ENCODE data around the gene ASB18. TPM values are rescaled to one million over a fixed set of nuclear protein-coding genes. Genes with fewer than 3 reads are reported as not detected.

Gene ASB18
- total RNA-seq, 1 experiment from 2014 or later: not detected

GRCh38 chr2:236298924-236299475, 34.8 kb upstream of the ASB18 start:
- in situ Hi-C loops (cut with HindIII; ENCODE audit: low pct_unique_long_range_greater_than_20kb, low sequenced_read_pairs) (no loop called here), intact Hi-C loops (cut with micrococcal nuclease; ENCODE audit: unreplicated experiment) (no loop called here)
- ATAC-seq (no peak), DNase-seq (ENCODE audit: low read depth, low spot score) (no peak)
- TF ChIP-seq, protein P1, sequence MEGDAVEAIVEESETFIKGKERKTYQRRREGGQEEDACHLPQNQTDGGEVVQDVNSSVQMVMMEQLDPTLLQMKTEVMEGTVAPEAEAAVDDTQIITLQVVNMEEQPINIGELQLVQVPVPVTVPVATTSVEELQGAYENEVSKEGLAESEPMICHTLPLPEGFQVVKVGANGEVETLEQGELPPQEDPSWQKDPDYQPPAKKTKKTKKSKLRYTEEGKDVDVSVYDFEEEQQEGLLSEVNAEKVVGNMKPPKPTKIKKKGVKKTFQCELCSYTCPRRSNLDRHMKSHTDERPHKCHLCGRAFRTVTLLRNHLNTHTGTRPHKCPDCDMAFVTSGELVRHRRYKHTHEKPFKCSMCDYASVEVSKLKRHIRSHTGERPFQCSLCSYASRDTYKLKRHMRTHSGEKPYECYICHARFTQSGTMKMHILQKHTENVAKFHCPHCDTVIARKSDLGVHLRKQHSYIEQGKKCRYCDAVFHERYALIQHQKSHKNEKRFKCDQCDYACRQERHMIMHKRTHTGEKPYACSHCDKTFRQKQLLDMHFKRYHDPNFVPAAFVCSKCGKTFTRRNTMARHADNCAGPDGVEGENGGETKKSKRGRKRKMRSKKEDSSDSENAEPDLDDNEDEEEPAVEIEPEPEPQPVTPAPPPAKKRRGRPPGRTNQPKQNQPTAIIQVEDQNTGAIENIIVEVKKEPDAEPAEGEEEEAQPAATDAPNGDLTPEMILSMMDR (IDR thresholded peaks at IDR 0.05): no peak
- TF ChIP-seq TCF7L2 (IDR thresholded peaks at IDR 0.05; ENCODE audit: low read depth, low read length) (no peak), SIN3A (IDR thresholded peaks at IDR 0.05; ENCODE audit: borderline replicate concordance, insufficient read depth, low read depth, low read length) (no peak), POLR2AphosphoS5 (IDR thresholded peaks at IDR 0.05; ENCODE audit: low read depth, low read length) (no peak)
- TF ChIP-seq, protein P2, sequence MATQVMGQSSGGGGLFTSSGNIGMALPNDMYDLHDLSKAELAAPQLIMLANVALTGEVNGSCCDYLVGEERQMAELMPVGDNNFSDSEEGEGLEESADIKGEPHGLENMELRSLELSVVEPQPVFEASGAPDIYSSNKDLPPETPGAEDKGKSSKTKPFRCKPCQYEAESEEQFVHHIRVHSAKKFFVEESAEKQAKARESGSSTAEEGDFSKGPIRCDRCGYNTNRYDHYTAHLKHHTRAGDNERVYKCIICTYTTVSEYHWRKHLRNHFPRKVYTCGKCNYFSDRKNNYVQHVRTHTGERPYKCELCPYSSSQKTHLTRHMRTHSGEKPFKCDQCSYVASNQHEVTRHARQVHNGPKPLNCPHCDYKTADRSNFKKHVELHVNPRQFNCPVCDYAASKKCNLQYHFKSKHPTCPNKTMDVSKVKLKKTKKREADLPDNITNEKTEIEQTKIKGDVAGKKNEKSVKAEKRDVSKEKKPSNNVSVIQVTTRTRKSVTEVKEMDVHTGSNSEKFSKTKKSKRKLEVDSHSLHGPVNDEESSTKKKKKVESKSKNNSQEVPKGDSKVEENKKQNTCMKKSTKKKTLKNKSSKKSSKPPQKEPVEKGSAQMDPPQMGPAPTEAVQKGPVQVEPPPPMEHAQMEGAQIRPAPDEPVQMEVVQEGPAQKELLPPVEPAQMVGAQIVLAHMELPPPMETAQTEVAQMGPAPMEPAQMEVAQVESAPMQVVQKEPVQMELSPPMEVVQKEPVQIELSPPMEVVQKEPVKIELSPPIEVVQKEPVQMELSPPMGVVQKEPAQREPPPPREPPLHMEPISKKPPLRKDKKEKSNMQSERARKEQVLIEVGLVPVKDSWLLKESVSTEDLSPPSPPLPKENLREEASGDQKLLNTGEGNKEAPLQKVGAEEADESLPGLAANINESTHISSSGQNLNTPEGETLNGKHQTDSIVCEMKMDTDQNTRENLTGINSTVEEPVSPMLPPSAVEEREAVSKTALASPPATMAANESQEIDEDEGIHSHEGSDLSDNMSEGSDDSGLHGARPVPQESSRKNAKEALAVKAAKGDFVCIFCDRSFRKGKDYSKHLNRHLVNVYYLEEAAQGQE (IDR thresholded peaks at IDR 0.05; ENCODE audit: insufficient read depth in 1 of 2, low read depth in 2 of 2, low read length in 1 of 2): no peak
- POLR2A ChIA-PET: no interaction called here
- BruUV-seq (replicated peaks): no TSS peak
- Histone ChIP-seq H3K27ac (ENCODE audit: low read length) (no peak overlapping the region), H3K4me1 (ENCODE audit: control insufficient read depth, insufficient read depth, low read length) (no peaks in the 10 kb centered on the region), H3K4me3 (ENCODE audit: low read depth in 2 of 2, low read length in 2 of 2) (no peak overlapping the region), H3K36me3 (ENCODE audit: control insufficient read depth, insufficient read depth, low read length) (no peaks in the 10 kb centered on the region), H3K9me3 (ENCODE audit: control insufficient read depth, insufficient read depth, low read depth, low read length) (no peaks in the 10 kb centered on the region), H3K27me3 (ENCODE audit: control insufficient read depth, insufficient read depth, low read length) (no peaks in the 10 kb centered on the region)
- CTCF ChIA-PET: no interaction called here

DNA sequence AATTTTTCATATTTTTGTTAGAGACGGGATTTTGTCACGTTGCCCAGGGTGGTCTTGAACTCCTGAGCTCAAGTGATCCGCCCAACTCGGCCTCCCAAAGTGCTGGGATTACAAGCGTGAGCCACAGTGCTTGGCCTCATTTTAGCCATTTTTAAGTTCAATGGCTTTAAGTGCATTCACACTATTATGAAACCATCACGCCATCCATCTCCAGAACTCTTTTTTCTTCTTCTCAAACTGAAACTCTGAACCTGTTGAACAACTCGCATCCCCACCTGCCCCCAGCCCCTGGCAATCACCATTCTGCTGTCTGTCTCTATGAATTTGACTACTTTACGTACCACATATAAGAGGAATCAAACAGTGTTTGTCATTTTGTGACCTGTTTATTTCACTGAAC, 31.3 kb upstream of the ASB18 start:
- TF ChIP-seq, protein P1 (IDR thresholded peaks at IDR 0.05): no peak
- TF ChIP-seq POLR2AphosphoS5 (IDR thresholded peaks at IDR 0.05; ENCODE audit: low read depth, low read length) (no peak), SIN3A (IDR thresholded peaks at IDR 0.05; ENCODE audit: borderline replicate concordance, insufficient read depth, low read depth, low read length) (no peak), TCF7L2 (IDR thresholded peaks at IDR 0.05; ENCODE audit: low read depth, low read length) (no peak)
- TF ChIP-seq, protein P2 (IDR thresholded peaks at IDR 0.05; ENCODE audit: insufficient read depth in 1 of 2, low read depth in 2 of 2, low read length in 1 of 2): no peak
- intact Hi-C loops (cut with micrococcal nuclease; ENCODE audit: unreplicated experiment) (no loop called here), in situ Hi-C loops (cut with HindIII; ENCODE audit: low pct_unique_long_range_greater_than_20kb, low sequenced_read_pairs) (no loop called here)
- Histone ChIP-seq H3K4me1 (ENCODE audit: control insufficient read depth, insufficient read depth, low read length) (no peaks in the 10 kb centered on the region), H3K27ac (ENCODE audit: low read length) (no peak overlapping the region), H3K27me3 (ENCODE audit: control insufficient read depth, insufficient read depth, low read length) (no peaks in the 10 kb centered on the region), H3K4me3 (ENCODE audit: low read depth in 2 of 2, low read length in 2 of 2) (no peak overlapping the region), H3K36me3 (ENCODE audit: control insufficient read depth, insufficient read depth, low read length) (no peaks in the 10 kb centered on the region), H3K9me3 (ENCODE audit: control insufficient read depth, insufficient read depth, low read depth, low read length) (no peaks in the 10 kb centered on the region)
- POLR2A ChIA-PET: no interaction called here
- no TSS peak for BruUV-seq (replicated peaks)
- no peak for ATAC-seq
- CTCF ChIA-PET: no interaction called here
- no peak for DNase-seq (ENCODE audit: low read depth, low spot score)

Data from Panc1 (cell line).